Left ventricle myocardium superior (tissue), 1 donor: ENCODE results near the gene PIP4K2A. TPM values are rescaled to one million over a fixed set of nuclear protein-coding genes. Genes with fewer than 3 reads are reported as not detected.

Source experiments
- total RNA-seq: library from RNA; stranded (reverse); fragmentation: NEBNext Ultra II Directional; extraction: Animal tissue kit (Norgen Biotek cat#: 25700); gene quantifications from one replicate; pipeline ENCODE4 v1.2.1, GENCODE V29; 2021
- donor health status: DM: no; HTN: yes; CAD: no; lungs with severe emphysema.

The PIP4K2A gene
- total RNA-seq, 1 donor from 2014 or later = 12.1 TPM

Other genes with a start within 250 kb of the PIP4K2A start
- not detected for gene ARMC3, start 213.5 kb upstream of the PIP4K2A start, total RNA-seq